H1 (cell line): ENCODE data around the gene PPARD. TPM values are rescaled to one million over a fixed set of nuclear protein-coding genes. Genes with fewer than 3 reads are reported as not detected.

Experiments
- CTCF ChIA-PET: fragments of 300-600 bp; sonication (Branson Sonifier 250); formaldehyde crosslinking; loops from one replicate; lab custom pipeline; 2021; ENCODE audit not compliant: partially characterized antibody; lab: Charles Lee
- POLR2A ChIA-PET: fragments of 300-600 bp; sonication (Branson Sonifier 250); formaldehyde crosslinking; loops from one replicate; lab custom pipeline; 2021; ENCODE audit warnings: inconsistent platforms; ENCODE audit not compliant: partially characterized antibody; lab: Charles Lee
- DNase-seq, 2 experiments: peaks; one replicate each; pipeline versions ENCODE4 v3.0.0 to v3.0.0-alpha.2; 2010 to 2022; ENCODE audit warnings: low spot score in 2 of 2, low read depth in 1 of 2, mixed read lengths in 1 of 2
- FAIRE-seq: peaks from 2 replicates; lab custom pipeline; 2011; peaks lifted over from hg19 to GRCh38; lab: Jason Lieb, UNC
- H2AFZ ChIP-seq: 2 replicates; pipeline ENCODE4 v1.8.1; 2012; ENCODE audit warnings: low read length, inconsistent platforms
- H2AK5ac ChIP-seq: 2 replicates; pipeline ENCODE4 v1.6.1; 2013; ENCODE audit warnings: low read depth, low read length
- H2BK120ac ChIP-seq: replicated peaks from 2 replicates; pipeline ENCODE3; 2013; ENCODE audit warnings: low read depth, low read length, inconsistent platforms
- H2BK12ac ChIP-seq: 2 replicates; pipeline ENCODE4 v1.6.1; 2013; ENCODE audit warnings: low read depth, low read length
- H2BK15ac ChIP-seq: 2 replicates; pipeline ENCODE4 v1.6.1; 2013; ENCODE audit warnings: low read length
- H2BK20ac ChIP-seq: 2 replicates; pipeline ENCODE4 v1.6.1; 2013; ENCODE audit warnings: low read length
- H2BK5ac ChIP-seq: 2 replicates; pipeline ENCODE4 v1.6.1; 2013; ENCODE audit warnings: low read depth, low read length
- H3K14ac ChIP-seq: 2 replicates; pipeline ENCODE4 v1.6.1; 2013; ENCODE audit warnings: inconsistent platforms; ENCODE audit not compliant: insufficient read length
- H3K18ac ChIP-seq: 2 replicates; pipeline ENCODE4 v1.6.1; 2013; ENCODE audit warnings: low read length; ENCODE audit errors: extremely low read depth
- H3K23ac ChIP-seq: 2 replicates; pipeline ENCODE4 v1.6.1; 2013; ENCODE audit warnings: inconsistent platforms; ENCODE audit not compliant: insufficient read length
- H3K23me2 ChIP-seq: 2 replicates; pipeline ENCODE4 v1.6.1; 2013; ENCODE audit warnings: low read depth, low read length
- H3K27ac ChIP-seq: 2 replicates; pipeline ENCODE4 v1.6.1; 2011; ENCODE audit warnings: low read depth, low read length, inconsistent platforms
- H3K27me3 ChIP-seq, 4 experiments: replicated peaks in 1 of 4; 1 replicate in 1 of 4; 2 replicates in 3 of 4; pipeline versions ENCODE4 v1.6.1 to v1.8.1; 2011 to 2013; ENCODE audit warnings: low read length in 3 of 4, mild to moderate bottlenecking in 3 of 4, inconsistent platforms in 2 of 4, mixed read lengths in 2 of 4, moderate library complexity in 1 of 4; ENCODE audit not compliant: control insufficient read depth in 3 of 4, insufficient read depth in 3 of 4; ENCODE audit errors: extremely low read depth in 1 of 4
- H3K36me3 ChIP-seq, 4 experiments: 2 replicates each; pipeline versions ENCODE4 v1.6.1 to v1.8.1; 2011 to 2013; ENCODE audit warnings: mild to moderate bottlenecking in 4 of 4, low read length in 3 of 4, moderate library complexity in 2 of 4, control low read depth in 1 of 4, inconsistent platforms in 1 of 4; ENCODE audit not compliant: insufficient read depth in 4 of 4, control insufficient read depth in 2 of 4
- H3K4ac ChIP-seq: replicated peaks from 2 replicates; pipeline ENCODE3; 2013; ENCODE audit warnings: low read length, low read depth, mixed read lengths, inconsistent platforms; ENCODE audit not compliant: insufficient read length
- H3K4me1 ChIP-seq, 4 experiments: replicated peaks in 1 of 4; 1 replicate in 1 of 4; 2 replicates in 3 of 4; pipeline versions ENCODE4 v1.6.1 to v1.8.1; 2011 to 2013; ENCODE audit warnings: low read length in 3 of 4, inconsistent platforms in 2 of 4, mixed read lengths in 1 of 4; ENCODE audit not compliant: insufficient read depth in 4 of 4, control insufficient read depth in 3 of 4
- H3K4me2 ChIP-seq, 2 experiments: 2 replicates each; pipeline versions ENCODE4 v1.6.1 to v1.8.1; 2011 to 2013; ENCODE audit warnings: low read depth in 2 of 2, low read length in 2 of 2, control low read depth in 1 of 2, inconsistent platforms in 1 of 2, mild to moderate bottlenecking in 1 of 2; ENCODE audit not compliant: insufficient read depth in 1 of 2
- H3K4me3 ChIP-seq, 4 experiments: fragments of 200-600, 300-600 bp in 1 of 4; sonication (generic), shearing (Covaris generic), sonication (Bioruptor Twin) in 1 of 4; 2 replicates each; pipeline versions ENCODE4 v1.5.1 to v1.8.1; 2011 to 2016; ENCODE audit warnings: low read length in 4 of 4, low read depth in 3 of 4, control low read depth in 2 of 4, inconsistent platforms in 2 of 4, mild to moderate bottlenecking in 2 of 4, mixed read lengths in 1 of 4, moderate library complexity in 1 of 4; ENCODE audit not compliant: insufficient read depth in 2 of 4; ENCODE audit errors: extremely low read depth in 1 of 4
- H3K56ac ChIP-seq: replicated peaks from 2 replicates; pipeline ENCODE3; 2013; ENCODE audit warnings: low read depth, mild to moderate bottlenecking, mixed read lengths, low read length, inconsistent platforms; ENCODE audit not compliant: insufficient read length
- H3K79me1 ChIP-seq: 2 replicates; pipeline ENCODE4 v1.6.1; 2013; ENCODE audit warnings: low read depth, low read length, control low read depth
- H3K79me2 ChIP-seq, 2 experiments: 2 replicates each; pipeline versions ENCODE4 v1.6.1 to v1.8.1; 2012 to 2013; ENCODE audit warnings: low read length in 2 of 2, mild to moderate bottlenecking in 2 of 2, inconsistent platforms in 1 of 2; ENCODE audit not compliant: insufficient read depth in 2 of 2, control insufficient read depth in 1 of 2
- H3K9ac ChIP-seq, 4 experiments: replicated peaks in 1 of 4; 1 replicate in 1 of 4; 2 replicates in 3 of 4; pipeline versions ENCODE4 v1.6.1 to v1.8.1; 2011 to 2013; ENCODE audit warnings: low read depth in 3 of 4, low read length in 3 of 4, control low read depth in 2 of 4, mild to moderate bottlenecking in 2 of 4, moderate library complexity in 2 of 4, inconsistent platforms in 1 of 4; ENCODE audit errors: extremely low read depth in 1 of 4
- H3K9me3 ChIP-seq, 2 experiments: 2 replicates each; pipeline versions ENCODE4 v1.6.1 to v1.8.1; 2012 to 2013; ENCODE audit warnings: mild to moderate bottlenecking in 2 of 2, moderate library complexity in 2 of 2, control low read depth in 1 of 2, inconsistent platforms in 1 of 2, low read depth in 1 of 2, low read length in 1 of 2, mixed read lengths in 1 of 2; ENCODE audit not compliant: insufficient read depth in 2 of 2
- H4K20me1 ChIP-seq, 2 experiments: replicated peaks in 1 of 2; 2 replicates each; pipeline versions ENCODE3 to v1.8.1; 2011 to 2013; ENCODE audit warnings: inconsistent platforms in 2 of 2, low read length in 2 of 2, mild to moderate bottlenecking in 1 of 2; ENCODE audit not compliant: insufficient read depth in 2 of 2, control insufficient read depth in 1 of 2
- H4K5ac ChIP-seq: 2 replicates; pipeline ENCODE4 v1.6.1; 2013; ENCODE audit warnings: low read length, low read depth, mixed read lengths, inconsistent platforms; ENCODE audit not compliant: insufficient read length
- H4K8ac ChIP-seq: 2 replicates; pipeline ENCODE4 v1.8.0; 2013; ENCODE audit warnings: mild to moderate bottlenecking, moderate library complexity, low read length, inconsistent platforms; ENCODE audit not compliant: insufficient read depth; ENCODE audit errors: extremely low read depth
- H4K91ac ChIP-seq: replicated peaks from 2 replicates; pipeline ENCODE3; 2013; ENCODE audit warnings: low read length, mixed read lengths, inconsistent platforms; ENCODE audit not compliant: insufficient read length
- CBX8 ChIP-seq: fragments of 300-800, 300-1000 bp; sonication (generic); IDR thresholded peaks from 2 replicates; pipeline ENCODE4 v1.7.1; 2016; ENCODE audit warnings: low read depth, low read length, borderline replicate concordance
- CTBP2 ChIP-seq: IDR thresholded peaks from 2 replicates; pipeline ENCODE4 v1.7.0; 2011; ENCODE audit warnings: borderline replicate concordance, mild to moderate bottlenecking, moderate library complexity, mixed read lengths, low read length; ENCODE audit not compliant: insufficient read depth, insufficient read length
- NRF1 ChIP-seq: IDR thresholded peaks from 2 replicates; pipeline ENCODE4 v1.6.1; 2011; ENCODE audit warnings: mild to moderate bottlenecking, low read depth, low read length, improper control_type of control experiment
- PHF8 ChIP-seq: fragments of 200-600 bp; sonication (generic); conservative IDR thresholded peaks from 2 replicates; pipeline ENCODE4 v1.7.1; 2012; ENCODE audit warnings: low read depth, mild to moderate bottlenecking, inconsistent platforms, low read length, moderate library complexity
- RNF2 ChIP-seq: fragments of 200-900, 300-1000 bp; sonication (generic); IDR thresholded peaks from 2 replicates; pipeline ENCODE4 v1.7.1; 2016; ENCODE audit warnings: borderline replicate concordance, low read depth, mild to moderate bottlenecking, antibody characterized with exemption, low read length; ENCODE audit not compliant: poor library complexity, severe bottlenecking; ENCODE audit errors: missing control alignments
- SP2 ChIP-seq: IDR thresholded peaks from 2 replicates; pipeline ENCODE4 v1.6.1; 2012; ENCODE audit warnings: mild to moderate bottlenecking, low read length, inconsistent platforms
- SRF ChIP-seq: IDR thresholded peaks from 2 replicates; pipeline ENCODE4 v1.6.1; 2011; ENCODE audit warnings: mild to moderate bottlenecking, low read depth, low read length, moderate library complexity
- WGBS, 2 experiments: shearing (Covaris generic) in 1 of 2; methylation state at CpG; one replicate each; pipeline versions ENCODE4 v1.1.6 to v1.1.7; 2013 to 2015; ENCODE audit warnings: low lambda C conversion rate in 2 of 2, mixed read lengths in 2 of 2, inconsistent platforms in 1 of 2, low coverage in 1 of 2, missing lambda C conversion rate in 1 of 2; ENCODE audit not compliant: insufficient replicate concordance in 2 of 2, insufficient coverage in 1 of 2, insufficient read length in 1 of 2; ENCODE audit errors: extremely low coverage in 1 of 2, missing lambda C conversion rate in 1 of 2; 5-methylcytosine and 5-hydroxymethylcytosine counted together
- polyA plus RNA-seq, 7 experiments: library from polyadenylated mRNA; depleted of rRNA in 3 of 7; stranded (reverse) in 5 of 7; unstranded in 2 of 7; fragments of >200 nt in 5 of 7; fragments of 200-250 nt in 2 of 7; gene quantifications; 1 replicate in 5 of 7; 2 replicates in 1 of 7; 4 replicates in 1 of 7; pipeline versions ENCODE4 v1.2.1 to v1.2.3, GENCODE V29; 2011 to 2013; ENCODE audit warnings: missing spikeins in 2 of 7, mixed read lengths in 2 of 7
- total RNA-seq: library from RNA; stranded (reverse); fragmentation: NEBNext Ultra II Directional; extraction: Animal tissue kit (Norgen Biotek cat#: 25700); gene quantifications from 2 replicates; pipeline ENCODE4 v1.2.1, GENCODE V29; 2021
- TF ChIP-seq, protein P1 (sequence below): IDR thresholded peaks from 2 replicates; pipeline ENCODE4 v1.6.1; 2012; ENCODE audit warnings: inconsistent platforms

PPARD gene
- total and polyA plus RNA-seq, 2 of the 8 experiments (the other 6 are each of a cell fraction or from before 2014, with no cell fraction given): 14.6 to 14.9 TPM

DNA sequence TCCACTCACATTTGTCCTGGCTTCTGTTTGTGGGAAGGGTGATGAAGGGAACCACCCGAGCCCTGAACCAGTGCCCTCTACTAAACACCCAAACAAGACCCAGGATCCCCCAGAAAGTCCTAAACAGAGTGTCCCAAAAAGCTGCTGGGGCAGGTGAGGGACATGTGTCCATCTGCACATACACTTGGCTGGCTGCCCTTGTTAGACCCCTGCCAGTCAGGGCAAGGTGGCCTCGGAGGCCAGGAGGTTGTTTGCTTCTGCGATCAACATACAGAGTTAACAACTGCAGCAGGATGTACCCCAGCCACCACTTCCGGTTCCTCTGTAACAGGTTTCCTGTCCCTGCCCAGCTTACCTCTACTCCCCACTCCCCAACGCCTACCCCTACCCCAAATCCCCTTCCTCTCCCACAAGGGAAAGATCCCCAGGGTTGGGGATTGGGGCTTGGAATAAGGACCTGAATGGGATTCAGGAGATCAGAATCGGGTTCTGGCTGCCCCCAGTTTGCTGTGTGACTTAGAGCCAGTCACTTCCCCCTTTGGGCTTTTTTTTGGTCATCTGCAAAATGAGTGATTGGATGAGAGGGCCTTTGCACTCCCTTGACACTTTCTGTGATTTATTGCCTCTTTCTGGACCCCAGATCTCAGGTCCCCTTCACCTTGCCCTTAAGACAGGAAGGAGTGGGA, 30.8 kb upstream of the PPARD start:
- Histone ChIP-seq H3K79me2 (no peaks in the 10 kb centered on the region), H3K79me1 (no peaks in the 10 kb centered on the region), H2BK120ac (no peak overlapping the region), H3K9ac (no peak overlapping the region), H4K91ac (no peak overlapping the region), H4K5ac (no peak overlapping the region), H2BK5ac (no peak overlapping the region), H3K36me3 (no peaks in the 10 kb centered on the region), H2BK20ac (no peak overlapping the region), H2AK5ac (no peak overlapping the region), H3K14ac (no peak overlapping the region), H3K4me1 (no peaks in the 10 kb centered on the region), H2BK12ac (no peak overlapping the region), H4K20me1 (peaks cover 0 to 1% of the 10 kb centered on the region in 2 experiments), H3K56ac (no peak overlapping the region), H3K27me3 (peaks cover 0 to 2% (median 1%) of the 10 kb centered on the region in 4 experiments; a peak in 3 of 7 replicates), H3K4me2 (no peak overlapping the region), H2AFZ (no peak overlapping the region), H3K9me3 (no peaks in the 10 kb centered on the region), H3K27ac (no peak overlapping the region), H4K8ac (no peak overlapping the region), H3K23me2 (no peaks in the 10 kb centered on the region), H3K4me3 (no peak overlapping the region), H3K18ac (no peak overlapping the region), H3K4ac (no peak overlapping the region), H3K23ac (no peak overlapping the region), H2BK15ac (no peak overlapping the region)
- ChIA-PET CTCF (interaction anchor here (0.6 to 20.6 kb wide), 7 partner anchors 12 to 1610 kb away, joined by 3 to 358 read pairs (median 4); partner anchors contain the start of gene DEF6), POLR2A (interaction anchor here (1.0 to 1.8 kb wide), 5 partner anchors 9 to 161 kb away, joined by 3 to 5 read pairs (median 3); no protein-coding TSS in a partner anchor)
- FAIRE-seq (no peak), DNase-seq (no peak)
- no peak for TF ChIP-seq PHF8
- TF ChIP-seq SP2: no peak
- no peak for TF ChIP-seq NRF1
- no peak for TF ChIP-seq CBX8
- no peak for TF ChIP-seq SRF
- TF ChIP-seq CTBP2: no peak
- TF ChIP-seq, protein P1, sequence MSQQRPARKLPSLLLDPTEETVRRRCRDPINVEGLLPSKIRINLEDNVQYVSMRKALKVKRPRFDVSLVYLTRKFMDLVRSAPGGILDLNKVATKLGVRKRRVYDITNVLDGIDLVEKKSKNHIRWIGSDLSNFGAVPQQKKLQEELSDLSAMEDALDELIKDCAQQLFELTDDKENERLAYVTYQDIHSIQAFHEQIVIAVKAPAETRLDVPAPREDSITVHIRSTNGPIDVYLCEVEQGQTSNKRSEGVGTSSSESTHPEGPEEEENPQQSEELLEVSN: no peak
- TF ChIP-seq RNF2: no peak
- WGBS, 2 experiments: 78% methylated on average over 6 of the region's 6 CpGs; no CpG with 5 or more reads in 1 of the 2 experiments
